B cell (primary cell): ENCODE data around the gene FN3K. TPM values are rescaled to one million over a fixed set of nuclear protein-coding genes. Genes with fewer than 3 reads are reported as not detected.

Experiments
- ATAC-seq: fragments of 200-7000 bp; cut with Tn5 transposase; one replicate; pipeline ENCODE4 v1.10.0; 2021; ENCODE audit warnings: low read depth, mild to moderate bottlenecking, moderate number of reproducible peaks, moderate library complexity
- CTCF ChIA-PET: fragments of 350-600 bp; sonication (Branson Sonifier 250); formaldehyde crosslinking; loops from one replicate; lab custom pipeline; 2021; ENCODE audit warnings: antibody characterized with exemption, inconsistent platforms; lab: Charles Lee
- POLR2A ChIA-PET: fragments of 350-600 bp; sonication (Branson Sonifier 250); formaldehyde crosslinking; loops from one replicate; lab custom pipeline; 2021; ENCODE audit warnings: antibody characterized with exemption; lab: Charles Lee
- DNase-seq: peaks from one replicate; pipeline ENCODE4 v3.0.0; 2013
- H2AFZ ChIP-seq: 2 replicates; pipeline ENCODE4 v1.6.1; 2012; ENCODE audit warnings: mild to moderate bottlenecking, low read depth, low read length; ENCODE audit not compliant: insufficient read depth, poor library complexity, severe bottlenecking
- H3K27ac ChIP-seq, 2 donors: 1 replicate in 1 of 2; 2 replicates in 1 of 2; pipeline ENCODE4 v1.5.1; 2012 to 2013; ENCODE audit warnings: low read length in 2 of 2, mild to moderate bottlenecking in 2 of 2, moderate library complexity in 1 of 2
- H3K27me3 ChIP-seq, 4 experiments: fragments of 200-600 bp in 1 of 4; sonication (generic) in 1 of 4; replicated peaks in 1 of 4; 1 replicate in 2 of 4; 2 replicates in 2 of 4; pipeline versions ENCODE4 v1.6.1 to v1.7.0; 2013 to 2016; ENCODE audit warnings: low read length in 3 of 4, mild to moderate bottlenecking in 2 of 4, mixed read lengths in 1 of 4, moderate library complexity in 1 of 4; ENCODE audit not compliant: insufficient read depth in 4 of 4, control insufficient read depth in 3 of 4; ENCODE audit errors: control extremely low read depth in 1 of 4
- H3K36me3 ChIP-seq, 2 experiments: replicated peaks in 1 of 2; 1 replicate in 1 of 2; 2 replicates in 1 of 2; pipeline versions ENCODE4 v1.6.1 to v1.7.1; 2013; ENCODE audit warnings: low read length in 1 of 2; ENCODE audit not compliant: insufficient read depth in 2 of 2, control insufficient read depth in 1 of 2; ENCODE audit errors: control extremely low read depth in 1 of 2, extremely low read depth in 1 of 2
- H3K4me1 ChIP-seq, 2 donors: fragments of 200-600 bp in 1 of 2; sonication (generic) in 1 of 2; 1 replicate in 1 of 2; 2 replicates in 1 of 2; pipeline versions ENCODE4 v1.5.1 to v1.6.1; 2013 to 2017; ENCODE audit warnings: low read length in 2 of 2; ENCODE audit not compliant: control insufficient read depth in 2 of 2, insufficient read depth in 2 of 2
- H3K4me2 ChIP-seq: replicated peaks from 2 replicates; pipeline ENCODE3; 2012; ENCODE audit warnings: mild to moderate bottlenecking, low read depth, low read length; ENCODE audit not compliant: poor library complexity, severe bottlenecking
- H3K4me3 ChIP-seq, 5 experiments: fragments of 200-600 bp in 1 of 5; sonication (generic) in 1 of 5; 1 replicate in 3 of 5; 2 replicates in 2 of 5; pipeline versions ENCODE4 v1.5.1 to v1.7.0; 2011 to 2016; ENCODE audit warnings: low read length in 4 of 5, mild to moderate bottlenecking in 4 of 5, low read depth in 2 of 5, control low read depth in 1 of 5, moderate library complexity in 1 of 5; ENCODE audit not compliant: insufficient read depth in 1 of 5; ENCODE audit errors: control extremely low read depth in 1 of 5, extremely low read depth in 1 of 5
- H3K79me2 ChIP-seq: fragments of 200-600 bp; sonication (generic); one replicate; pipeline ENCODE4 v1.6.0; 2016; ENCODE audit warnings: low read length; ENCODE audit not compliant: control insufficient read depth, insufficient read depth
- H3K9ac ChIP-seq: fragments of 200-600 bp; sonication (generic); 2 replicates; pipeline ENCODE4 v1.6.1; 2017; ENCODE audit warnings: mild to moderate bottlenecking, low read length, moderate library complexity
- H3K9me3 ChIP-seq, 3 donors: one replicate each; pipeline versions ENCODE4 v1.6.1 to v1.7.1; 2013; ENCODE audit warnings: low read length in 2 of 3; ENCODE audit not compliant: control insufficient read depth in 2 of 3, insufficient read depth in 1 of 3; ENCODE audit errors: control extremely low read depth in 1 of 3
- H4K20me1 ChIP-seq: 2 replicates; pipeline ENCODE4 v1.6.0; 2012; ENCODE audit warnings: mild to moderate bottlenecking, low read length; ENCODE audit not compliant: insufficient read depth, control insufficient read depth, poor library complexity, severe bottlenecking
- H3K27ac Mint-ChIP-seq: one replicate; pipeline ENCODE4 v1.8.0; 2021; ENCODE audit warnings: mixed read lengths
- H3K27me3 Mint-ChIP-seq: one replicate; pipeline ENCODE4 v1.8.0; 2021; ENCODE audit warnings: mixed read lengths
- H3K4me1 Mint-ChIP-seq: one replicate; pipeline ENCODE4 v1.8.0; 2021; ENCODE audit warnings: mixed read lengths
- H3K4me3 Mint-ChIP-seq: one replicate; pipeline ENCODE4 v1.8.0; 2021; ENCODE audit warnings: mixed read lengths
- H3K9me3 Mint-ChIP-seq: one replicate; pipeline ENCODE4 v1.8.0; 2022; ENCODE audit warnings: mixed read lengths; ENCODE audit not compliant: insufficient read depth
- EZH2 ChIP-seq: IDR thresholded peaks from 2 replicates; pipeline ENCODE4 v1.6.1; 2012; ENCODE audit warnings: borderline replicate concordance, low read depth, mild to moderate bottlenecking, moderate library complexity, low read length; ENCODE audit not compliant: insufficient read depth, poor library complexity, severe bottlenecking
- WGBS: methylation state at CpG from one replicate; pipeline ENCODE4 v1.1.5; 2013; ENCODE audit warnings: missing lambda C conversion rate; ENCODE audit not compliant: insufficient coverage; 5-methylcytosine and 5-hydroxymethylcytosine counted together
- intact Hi-C: fragments of 100-400 bp; cut with micrococcal nuclease; formaldehyde crosslinking; loops from one replicate; pipeline ENCODE4 v1.10.0; 2022
- polyA plus RNA-seq: library from polyadenylated mRNA; depleted of rRNA; stranded (reverse); fragments of >200 nt; gene quantifications from 2 replicates; pipeline ENCODE4 v1.2.3, GENCODE V29; 2012
- total RNA-seq, 2 donors: library from RNA; stranded (reverse); fragments of 120-200 nt in 1 of 2; gene quantifications; 1 replicate in 1 of 2; 2 replicates in 1 of 2; pipeline versions ENCODE4 v1.2.3 to v1.2.4, GENCODE V29; 2013 to 2022
- TF ChIP-seq, protein P1 (sequence below): fragments of 200-600 bp; IDR thresholded peaks from one replicate; pipeline ENCODE4 v1.8.0; 2022; ENCODE audit warnings: antibody characterized with exemption, mild to moderate bottlenecking

Gene FN3K
- total and polyA plus RNA-seq, 2 donors (not counting 1 experiment from before 2014, with no cell fraction given) = 1.1 to 2.6 TPM

DNA sequence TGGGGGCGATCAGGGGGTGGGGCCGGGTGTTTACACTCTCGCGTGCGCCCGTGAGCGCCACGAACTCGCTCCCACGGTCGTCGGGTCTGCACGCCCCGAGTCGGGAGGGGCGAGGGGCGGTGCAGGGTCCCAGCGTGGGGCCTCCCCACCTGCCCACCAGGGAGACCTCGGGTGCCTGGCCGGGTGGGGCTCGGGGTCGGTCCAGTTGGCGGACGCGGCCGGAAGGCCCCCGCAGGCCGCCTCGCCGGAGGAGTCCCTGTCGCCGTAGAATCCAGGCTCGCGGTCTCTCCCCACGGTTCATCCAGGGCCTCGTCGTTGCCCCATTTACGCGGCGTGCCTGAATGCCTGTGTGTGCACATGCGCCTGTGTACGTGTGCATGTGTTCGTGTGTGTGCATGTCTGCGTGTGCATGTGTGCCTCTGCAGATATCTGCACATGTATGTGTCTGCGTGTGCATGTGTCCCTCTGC lies 36.4 kb upstream of the FN3K start:
- peaks cover 10% of the 10 kb centered on the region for H3K4me1 Mint-ChIP-seq
- Histone ChIP-seq H3K36me3 (no peaks in the 10 kb centered on the region), H3K9ac (peak overlapping the region; percentile 67), H3K79me2 (no peaks in the 10 kb centered on the region), H3K4me3 (peak overlapping the region; percentile 17 to 72 (median 61)), H3K27ac (no peak overlapping the region), H4K20me1 (peaks cover 5% of the 10 kb centered on the region), H3K4me1 (peaks cover 8 to 16% of the 10 kb centered on the region in 2 donors), H2AFZ (peak overlapping the region; percentile 86), H3K4me2 (peak overlapping the region; percentile 95), H3K27me3 (peaks cover 0 to 11% (median 3%) of the 10 kb centered on the region in 4 experiments), H3K9me3 (peaks cover 0 to 26% (median 7%) of the 10 kb centered on the region in 3 donors)
- peaks cover 4% of the 10 kb centered on the region for H3K27me3 Mint-ChIP-seq
- peaks cover 6% of the 10 kb centered on the region for H3K9me3 Mint-ChIP-seq
- ATAC-seq = no peak
- ChIA-PET CTCF (no interaction called here), POLR2A (no interaction called here)
- WGBS = 11% methylated on average over 45 of the region's 45 CpGs
- H3K4me3 Mint-ChIP-seq = peak overlapping the region; percentile 96
- no peak overlapping the region for H3K27ac Mint-ChIP-seq
- TF ChIP-seq, protein P1, sequence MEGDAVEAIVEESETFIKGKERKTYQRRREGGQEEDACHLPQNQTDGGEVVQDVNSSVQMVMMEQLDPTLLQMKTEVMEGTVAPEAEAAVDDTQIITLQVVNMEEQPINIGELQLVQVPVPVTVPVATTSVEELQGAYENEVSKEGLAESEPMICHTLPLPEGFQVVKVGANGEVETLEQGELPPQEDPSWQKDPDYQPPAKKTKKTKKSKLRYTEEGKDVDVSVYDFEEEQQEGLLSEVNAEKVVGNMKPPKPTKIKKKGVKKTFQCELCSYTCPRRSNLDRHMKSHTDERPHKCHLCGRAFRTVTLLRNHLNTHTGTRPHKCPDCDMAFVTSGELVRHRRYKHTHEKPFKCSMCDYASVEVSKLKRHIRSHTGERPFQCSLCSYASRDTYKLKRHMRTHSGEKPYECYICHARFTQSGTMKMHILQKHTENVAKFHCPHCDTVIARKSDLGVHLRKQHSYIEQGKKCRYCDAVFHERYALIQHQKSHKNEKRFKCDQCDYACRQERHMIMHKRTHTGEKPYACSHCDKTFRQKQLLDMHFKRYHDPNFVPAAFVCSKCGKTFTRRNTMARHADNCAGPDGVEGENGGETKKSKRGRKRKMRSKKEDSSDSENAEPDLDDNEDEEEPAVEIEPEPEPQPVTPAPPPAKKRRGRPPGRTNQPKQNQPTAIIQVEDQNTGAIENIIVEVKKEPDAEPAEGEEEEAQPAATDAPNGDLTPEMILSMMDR = no peak
- TF ChIP-seq EZH2 = no peak
- DNase-seq = no peak
- intact Hi-C loops = loop anchor here (1.0 kb wide), 2 partner anchors 17 to 52 kb away; partner anchors contain the start of gene FN3KRP

GRCh38 chr17:82699551-82699950 lies 35.9 kb upstream of the FN3K start:
- peak overlapping the region; percentile 95 for H3K4me2 ChIP-seq
- H3K9me3 Mint-ChIP-seq = peaks cover 3% of the 10 kb centered on the region
- no peak for ATAC-seq
- peaks cover 8 to 16% of the 10 kb centered on the region in 2 donors for H3K4me1 ChIP-seq
- peaks cover 0 to 20% (median 4%) of the 10 kb centered on the region in 3 donors for H3K9me3 ChIP-seq
- CTCF ChIA-PET = no interaction called here
- H3K36me3 ChIP-seq = no peaks in the 10 kb centered on the region
- peak overlapping the region; percentile 67 for H3K9ac ChIP-seq
- H2AFZ ChIP-seq = peak overlapping the region; percentile 86
- peak overlapping the region in 3 of 5 experiments; percentile 61 to 72 (median 65) for H3K4me3 ChIP-seq
- peaks cover 0 to 11% (median 3%) of the 10 kb centered on the region in 4 experiments for H3K27me3 ChIP-seq
- DNase-seq = no peak
- intact Hi-C loops = no loop called here
- H3K27me3 Mint-ChIP-seq = peaks cover 4% of the 10 kb centered on the region
- 87% methylated on average over 10 of the region's 13 CpGs for WGBS
- POLR2A ChIA-PET = no interaction called here
- TF ChIP-seq EZH2 = no peak
- TF ChIP-seq, protein P1 = no peak
- H3K4me1 Mint-ChIP-seq = peaks cover 10% of the 10 kb centered on the region
- H4K20me1 ChIP-seq = peaks cover 5% of the 10 kb centered on the region
- H3K27ac Mint-ChIP-seq = no peak overlapping the region
- H3K27ac ChIP-seq = no peak overlapping the region
- no peaks in the 10 kb centered on the region for H3K79me2 ChIP-seq
- peak overlapping the region; percentile 96 for H3K4me3 Mint-ChIP-seq
